Common myeloid progenitor, CD34-positive (primary cell): ENCODE measurements around the gene KCNIP1.

Experiments
- CTCF ChIA-PET: fragments of 350-600 bp; sonication (Branson Sonifier 250); formaldehyde crosslinking; loops from one replicate; lab custom pipeline; 2021; ENCODE audit warnings: antibody characterized with exemption; lab: Charles Lee
- POLR2A ChIA-PET: fragments of 350-600 bp; sonication (Branson Sonifier 250); formaldehyde crosslinking; loops from one replicate; lab custom pipeline; 2021; ENCODE audit warnings: antibody characterized with exemption; lab: Charles Lee
- DNase-seq, 3 donors: peaks; one replicate each; pipeline versions ENCODE4 v3.0.0 to v3.0.0-alpha.2; 2013
- H3K27ac ChIP-seq, 2 experiments: 1 replicate in 1 of 2; 2 replicates in 1 of 2; pipeline ENCODE4 v1.7.0; 2013; ENCODE audit warnings: inconsistent platforms in 2 of 2, low read length in 2 of 2, mild to moderate bottlenecking in 2 of 2, low read depth in 1 of 2, moderate library complexity in 1 of 2; ENCODE audit not compliant: severe bottlenecking in 2 of 2, insufficient read depth in 1 of 2, poor library complexity in 1 of 2
- H3K27me3 ChIP-seq, 5 experiments: replicated peaks in 2 of 5; 1 replicate in 3 of 5; 2 replicates in 2 of 5; pipeline versions ENCODE4 v1.6.1 to v1.7.0; 2013; ENCODE audit warnings: low read length in 4 of 5, mild to moderate bottlenecking in 2 of 5, moderate library complexity in 2 of 5, inconsistent platforms in 1 of 5; ENCODE audit not compliant: insufficient read depth in 5 of 5, control insufficient read depth in 4 of 5
- H3K36me3 ChIP-seq, 4 experiments: 1 replicate in 2 of 4; 2 replicates in 2 of 4; pipeline versions ENCODE4 v1.6.1 to v1.7.0; 2013; ENCODE audit warnings: low read length in 3 of 4, control low read depth in 1 of 4, mild to moderate bottlenecking in 1 of 4; ENCODE audit not compliant: control insufficient read depth in 4 of 4, insufficient read depth in 4 of 4
- H3K4me1 ChIP-seq, 4 experiments: 1 replicate in 3 of 4; 2 replicates in 1 of 4; pipeline versions ENCODE4 v1.6.1 to v1.7.1; 2013; ENCODE audit warnings: low read length in 3 of 4, mild to moderate bottlenecking in 3 of 4, control low read depth in 1 of 4, inconsistent platforms in 1 of 4, moderate library complexity in 1 of 4; ENCODE audit not compliant: control insufficient read depth in 4 of 4, insufficient read depth in 4 of 4; ENCODE audit errors: control extremely low read depth in 1 of 4
- H3K4me3 ChIP-seq, 7 experiments: 1 replicate in 4 of 7; 2 replicates in 3 of 7; pipeline versions ENCODE4 v1.5.1 to v1.7.0; 2013; ENCODE audit warnings: mild to moderate bottlenecking in 7 of 7, low read length in 6 of 7, moderate library complexity in 6 of 7, inconsistent platforms in 2 of 7, low read depth in 2 of 7, control low read depth in 1 of 7; ENCODE audit not compliant: insufficient read depth in 4 of 7, control insufficient read depth in 1 of 7; ENCODE audit errors: extremely low read depth in 1 of 7
- H3K9me3 ChIP-seq, 5 experiments: 1 replicate in 4 of 5; 2 replicates in 1 of 5; pipeline versions ENCODE4 v1.6.1 to v1.7.1; 2013; ENCODE audit warnings: low read length in 4 of 5, mild to moderate bottlenecking in 2 of 5, inconsistent platforms in 1 of 5, low read depth in 1 of 5, moderate library complexity in 1 of 5; ENCODE audit not compliant: control insufficient read depth in 4 of 5, insufficient read depth in 2 of 5; ENCODE audit errors: control extremely low read depth in 1 of 5
- WGBS: methylation state at CpG from one replicate; pipeline ENCODE4 v1.1.5; 2013; ENCODE audit not compliant: insufficient coverage; 5-methylcytosine and 5-hydroxymethylcytosine counted together

KCNIP1 gene

DNA sequence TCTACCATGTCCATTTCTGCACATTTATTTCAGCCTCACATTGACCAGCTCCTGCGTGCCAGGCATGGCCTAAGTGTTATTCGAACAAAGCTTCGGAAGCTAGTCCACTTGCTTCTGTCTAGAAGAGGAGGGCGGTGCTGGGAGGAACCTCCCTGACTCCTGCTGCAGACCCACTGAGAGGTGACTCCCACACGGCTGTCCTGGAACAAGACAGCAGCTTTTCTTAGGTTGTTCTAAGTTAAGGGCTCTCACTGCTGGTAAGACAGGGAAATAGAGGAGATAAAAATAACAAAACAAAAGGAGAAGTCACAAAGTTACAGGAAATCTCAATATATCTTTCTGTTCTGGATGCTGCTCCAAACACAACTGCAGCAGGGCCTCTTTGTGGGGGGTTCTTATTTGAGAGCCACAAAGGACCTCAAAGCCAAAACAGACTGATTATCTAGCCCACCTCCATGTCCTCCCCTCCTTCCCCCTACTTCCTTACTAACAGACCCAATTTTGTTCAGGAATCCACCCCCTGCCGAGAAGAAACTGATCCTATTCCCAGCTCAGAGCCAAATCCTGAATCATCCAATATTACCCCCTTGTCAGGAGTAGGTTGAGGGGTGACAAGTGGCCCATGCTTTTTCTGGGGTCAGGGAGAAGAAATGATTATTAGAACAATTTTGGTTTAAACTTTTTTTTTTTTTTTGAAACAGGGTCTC, 28.4 kb upstream of the KCNIP1 start:
- Histone ChIP-seq H3K27ac (no peak overlapping the region), H3K9me3 (peaks cover 0 to 4% (median 0%) of the 10 kb centered on the region in 5 experiments), H3K27me3 (no peaks in the 10 kb centered on the region), H3K4me1 (peaks cover 14 to 62% (median 34%) of the 10 kb centered on the region in 4 experiments), H3K4me3 (peak overlapping the region in 3 of 7 experiments; percentile 19 to 40 (median 20)), H3K36me3 (no peaks in the 10 kb centered on the region)
- DNase-seq, result peak in 2 of 3 donors; percentile 54 to 63
- ChIA-PET POLR2A (no interaction called here), CTCF (interaction anchor here (1.3 to 1.5 kb wide), 2 partner anchors 19 to 124 kb away, joined by 3 to 4 read pairs; no protein-coding TSS in a partner anchor)
- WGBS, result 12% methylated on average over 4 of the region's 6 CpGs

DNA sequence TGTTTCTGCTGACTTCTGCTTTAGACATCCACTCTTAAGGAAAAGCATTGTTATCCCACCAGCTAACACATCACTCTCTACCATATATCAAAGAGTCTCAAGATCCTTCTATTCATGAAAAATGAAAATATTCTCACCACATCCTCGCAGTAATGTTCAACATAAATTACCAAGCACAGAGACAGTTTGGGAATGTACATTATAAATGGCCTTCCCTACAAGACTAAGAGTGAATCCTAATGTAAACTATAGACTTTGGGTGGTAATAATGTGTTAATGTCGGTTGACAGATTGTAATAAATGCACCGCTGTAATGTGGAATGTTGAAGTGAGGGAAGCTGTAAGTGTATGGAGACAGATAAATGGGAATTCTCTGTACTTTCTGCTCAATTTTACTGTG, 27.1 kb upstream of the KCNIP1 start:
- ChIA-PET CTCF (interaction anchor here (1.3 kb wide), 1 partner anchor 123 kb away, joined by 3 read pairs; no protein-coding TSS in a partner anchor), POLR2A (no interaction called here)
- Histone ChIP-seq H3K9me3 (peaks cover 0 to 4% (median 0%) of the 10 kb centered on the region in 5 experiments), H3K4me1 (peaks cover 10 to 49% (median 30%) of the 10 kb centered on the region in 4 experiments), H3K27me3 (no peaks in the 10 kb centered on the region), H3K27ac (no peak overlapping the region), H3K4me3 (no peak overlapping the region), H3K36me3 (no peaks in the 10 kb centered on the region)
- DNase-seq, result no peak
- WGBS, result no CpG with 5 or more reads among the region's 3 CpGs

DNA sequence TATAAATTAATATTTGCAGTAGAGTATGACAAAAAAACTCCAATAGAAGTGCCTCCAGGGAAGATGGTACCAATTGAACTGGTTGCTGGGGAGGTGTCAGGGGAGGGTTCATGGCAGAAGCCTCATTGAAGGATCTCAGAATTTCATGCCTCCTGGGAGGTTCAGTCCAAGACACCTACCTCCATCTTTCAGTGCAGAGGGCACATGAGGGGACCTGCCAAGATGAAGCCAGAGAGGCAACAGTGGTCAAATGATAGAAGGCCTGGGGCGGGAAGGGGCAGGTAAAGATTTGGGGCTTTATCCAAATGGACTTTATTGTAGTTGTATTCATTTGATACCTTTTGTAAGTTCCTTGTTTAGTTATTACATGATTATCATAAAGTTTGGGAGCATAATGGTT, 25.9 kb upstream of the KCNIP1 start:
- Histone ChIP-seq H3K36me3 (no peaks in the 10 kb centered on the region), H3K27me3 (no peaks in the 10 kb centered on the region), H3K9me3 (peaks cover 0 to 4% (median 0%) of the 10 kb centered on the region in 5 experiments), H3K4me3 (no peak overlapping the region), H3K27ac (no peak overlapping the region), H3K4me1 (peaks cover 11 to 48% (median 30%) of the 10 kb centered on the region in 4 experiments)
- ChIA-PET POLR2A (no interaction called here), CTCF (interaction anchor here (1.6 kb wide), 1 partner anchor 43 kb away, joined by 4 read pairs; no protein-coding TSS in a partner anchor)
- WGBS, result 91% methylated on average over 1 of the region's 1 CpG
- DNase-seq, result no peak

DNA sequence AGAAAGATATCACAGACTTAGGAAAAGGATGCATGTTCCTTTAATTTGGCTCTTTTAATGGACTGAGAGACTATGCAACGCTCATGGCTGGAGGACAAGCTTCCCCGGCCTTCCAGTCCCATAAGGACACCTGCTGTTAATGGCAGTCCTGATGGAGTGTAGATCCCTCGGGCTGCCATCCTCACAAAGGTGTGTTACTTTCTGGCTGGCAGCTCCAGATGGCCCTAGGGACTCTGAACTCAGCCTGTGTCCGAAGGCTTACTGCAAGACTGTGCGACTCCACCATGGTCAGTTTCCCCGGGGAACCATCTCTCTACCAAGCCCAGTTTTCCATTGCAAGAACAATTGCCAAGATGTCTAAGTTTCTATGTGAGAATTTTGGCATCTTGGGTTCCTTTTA, 25.5 kb upstream of the KCNIP1 start:
- ChIA-PET POLR2A (no interaction called here), CTCF (interaction anchor here (1.1 to 1.6 kb wide), 3 partner anchors 14 to 55 kb away, joined by 3 to 4 read pairs (median 3); no protein-coding TSS in a partner anchor)
- H3K27me3 ChIP-seq, result no peaks in the 10 kb centered on the region
- no peak overlapping the region for H3K27ac ChIP-seq
- H3K9me3 ChIP-seq, result peaks cover 0 to 4% (median 0%) of the 10 kb centered on the region in 5 experiments
- no peaks in the 10 kb centered on the region for H3K36me3 ChIP-seq
- no peak for DNase-seq
- peaks cover 11 to 46% (median 30%) of the 10 kb centered on the region in 4 experiments for H3K4me1 ChIP-seq
- no peak overlapping the region for H3K4me3 ChIP-seq
- WGBS, result 100% methylated on average over 3 of the region's 6 CpGs

DNA sequence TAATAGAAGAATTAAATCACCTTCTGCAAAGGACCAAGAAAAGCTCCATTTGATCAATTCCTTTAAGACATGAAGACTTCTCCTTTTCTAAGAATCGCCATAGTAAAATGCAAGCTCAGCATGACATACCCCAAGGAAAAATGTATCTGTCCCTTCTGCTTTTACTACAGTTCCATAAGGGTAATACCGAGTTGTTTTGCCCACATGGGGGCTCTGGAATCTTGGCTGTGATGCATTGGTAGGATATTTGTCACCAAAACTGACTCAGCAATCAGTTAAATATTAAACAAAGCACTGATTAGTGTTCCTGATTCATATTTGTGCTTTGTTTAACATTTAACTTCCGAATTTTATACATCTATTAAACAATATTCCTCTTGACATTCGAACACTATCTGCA, 24.3 kb upstream of the KCNIP1 start:
- peak in 2 of 3 donors; percentile 29 to 39 for DNase-seq
- WGBS, result 0% methylated on average over 1 of the region's 4 CpGs
- H3K36me3 ChIP-seq, result no peaks in the 10 kb centered on the region

DNA sequence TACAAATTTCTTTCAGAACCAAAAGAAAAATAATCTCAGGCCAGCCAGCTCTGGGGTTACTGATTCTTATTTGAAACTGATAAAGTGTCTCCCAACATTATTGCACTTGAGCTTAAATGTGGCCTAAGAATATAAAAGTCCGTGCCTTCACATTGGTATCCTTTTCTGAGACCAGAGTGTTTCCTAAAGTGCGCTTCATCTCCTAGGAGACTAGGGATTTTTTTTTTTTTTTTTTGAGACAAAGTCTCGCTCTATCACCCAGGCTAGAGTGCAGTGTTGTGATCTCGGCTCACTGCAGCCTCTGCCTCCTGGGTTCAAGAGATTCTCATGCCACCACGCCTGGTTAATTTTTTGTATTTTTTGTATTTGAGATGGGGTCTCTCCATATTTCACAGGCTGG, 23.6 kb upstream of the KCNIP1 start:
- H3K4me1 ChIP-seq, result peaks cover 11 to 30% (median 23%) of the 10 kb centered on the region in 4 experiments
- H3K9me3 ChIP-seq, result no peaks in the 10 kb centered on the region
- no peaks in the 10 kb centered on the region for H3K36me3 ChIP-seq
- 100% methylated on average over 1 of the region's 5 CpGs for WGBS
- H3K27me3 ChIP-seq, result no peaks in the 10 kb centered on the region
- no peak overlapping the region for H3K27ac ChIP-seq
- ChIA-PET CTCF (interaction anchor here (1.4 kb wide), 2 partner anchors 45 to 152 kb away, joined by 3 to 5 read pairs; no protein-coding TSS in a partner anchor), POLR2A (no interaction called here)
- H3K4me3 ChIP-seq, result no peak overlapping the region
- no peak for DNase-seq

More for the DNA sequence above, 24.3 kb upstream of the KCNIP1 start:
- no peak overlapping the region for H3K27ac ChIP-seq
- H3K4me3 ChIP-seq, result no peak overlapping the region
- ChIA-PET POLR2A (no interaction called here), CTCF (interaction anchor here (1.1 to 1.6 kb wide), 4 partner anchors 12 to 153 kb away, joined by 3 to 4 read pairs (median 3); no protein-coding TSS in a partner anchor)
- H3K9me3 ChIP-seq, result peaks cover 0 to 3% (median 0%) of the 10 kb centered on the region in 5 experiments
- no peaks in the 10 kb centered on the region for H3K27me3 ChIP-seq
- peaks cover 11 to 38% (median 25%) of the 10 kb centered on the region in 4 experiments for H3K4me1 ChIP-seq

DNA sequence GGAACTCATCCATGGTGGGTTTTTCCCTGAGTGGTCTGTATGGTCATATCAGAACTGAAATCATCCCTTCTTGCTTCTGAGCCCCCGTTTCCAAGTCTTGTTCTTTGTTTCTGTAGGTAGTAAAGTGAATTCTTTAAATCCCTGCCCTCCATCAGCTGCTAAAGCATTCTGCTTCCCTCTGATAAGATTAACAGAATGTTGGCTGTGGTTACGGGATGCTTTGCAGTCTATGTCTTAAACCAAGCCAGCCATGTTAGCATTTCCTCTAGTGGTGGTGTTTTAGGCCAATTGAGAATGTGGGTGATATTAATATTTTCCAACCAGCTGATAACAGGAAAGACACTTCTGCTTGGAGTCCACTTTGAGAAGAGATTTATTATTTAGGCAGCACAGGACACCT, 22.0 kb upstream of the KCNIP1 start:
- ChIA-PET POLR2A (no interaction called here), CTCF (interaction anchor here (0.7 to 1.4 kb wide), 4 partner anchors 9 to 152 kb away, joined by 3 read pairs; no protein-coding TSS in a partner anchor)
- Histone ChIP-seq H3K27ac (no peak overlapping the region), H3K4me1 (peaks cover 2 to 21% (median 14%) of the 10 kb centered on the region in 4 experiments), H3K36me3 (no peaks in the 10 kb centered on the region), H3K27me3 (no peaks in the 10 kb centered on the region), H3K9me3 (no peaks in the 10 kb centered on the region), H3K4me3 (no peak overlapping the region)
- peak; percentile 85 to 95 (median 93) for DNase-seq
- 20% methylated on average over 1 of the region's 2 CpGs for WGBS
